GM21786 (cell line): ENCODE data around the gene RYR2.
"Not testable (repeated sequence)": the region's sequence is repeated elsewhere in the genome, so short reads cannot be mapped to it uniquely, and the experiment has no call there.

ENCODE experiments used
- ATAC-seq: cut with Tn5 transposase; IDR thresholded peaks from one replicate; pipeline ENCODE4 v1.9.1; 2021; ENCODE audit not compliant: unreplicated experiment

Gene RYR2

DNA sequence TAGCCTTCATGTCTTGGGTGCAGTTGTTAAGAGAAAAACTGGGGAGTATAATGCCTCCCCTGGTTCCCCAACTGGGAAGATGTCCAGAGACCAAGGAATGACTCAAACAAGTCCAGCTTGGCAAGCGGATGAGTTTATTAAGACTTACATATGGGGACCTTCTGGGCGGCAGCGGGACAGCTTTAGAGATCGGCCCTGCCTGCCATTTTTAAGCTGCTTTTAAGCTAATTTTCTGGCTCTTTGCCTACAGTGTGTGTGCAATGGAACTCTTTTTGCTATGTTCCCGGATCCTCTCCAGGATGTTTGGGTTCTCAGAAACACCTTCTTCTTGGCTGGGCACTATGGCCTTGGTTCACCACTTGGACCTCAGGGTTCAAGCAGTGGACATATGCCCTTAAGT, 99.5 kb downstream of the RYR2 start:
- no peak for ATAC-seq

- no peak for ATAC-seq
Observed at GRCh38 chr1:237145379-237146135, 103.6 kb downstream of the RYR2 start.

DNA sequence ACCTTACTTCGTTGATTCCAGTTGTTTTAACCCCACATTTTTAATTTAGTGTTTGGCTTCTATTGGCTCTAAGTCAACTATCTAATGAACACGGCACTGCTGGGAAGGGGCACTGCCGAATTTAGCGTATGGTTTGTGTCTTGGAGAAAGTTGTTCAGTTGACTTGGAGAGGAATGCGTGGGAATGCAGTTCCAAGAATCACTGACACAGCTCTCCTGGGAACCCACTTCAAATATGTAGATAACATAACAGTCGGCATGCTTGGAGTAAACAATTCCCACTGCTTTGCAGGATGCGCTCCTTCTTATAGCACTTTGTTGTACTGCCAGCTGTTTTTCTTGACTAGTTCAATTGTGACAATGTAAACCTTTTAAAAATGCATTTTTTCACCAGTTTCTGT, 104.3 kb downstream of the RYR2 start:
- ATAC-seq, result no peak

DNA sequence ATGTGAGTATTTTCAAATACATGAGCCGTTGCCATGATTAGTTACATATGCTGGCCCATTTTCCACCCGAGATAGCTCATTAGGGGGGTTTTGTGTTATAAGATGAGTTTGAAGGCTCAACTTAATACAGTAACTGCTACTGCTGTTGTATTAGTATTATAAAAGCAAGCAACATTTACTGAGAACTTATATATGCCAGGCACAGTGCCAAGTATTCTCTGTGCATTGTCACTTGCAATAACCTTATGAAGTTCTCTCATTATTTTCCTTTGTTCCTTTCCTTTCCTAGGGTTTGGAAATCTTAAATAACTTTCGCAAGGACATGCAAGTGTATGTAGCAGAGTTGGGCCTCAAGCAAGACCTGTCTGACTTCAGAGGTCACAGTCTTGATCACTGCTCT, 107.9 kb downstream of the RYR2 start:
- no peak for ATAC-seq

- not testable (repeated sequence) for ATAC-seq
Observed at GRCh38 chr1:237151979-237152378, 110.0 kb downstream of the RYR2 start.

- no peak for ATAC-seq
Observed at GRCh38 chr1:237152506-237153335, 110.7 kb downstream of the RYR2 start.

DNA sequence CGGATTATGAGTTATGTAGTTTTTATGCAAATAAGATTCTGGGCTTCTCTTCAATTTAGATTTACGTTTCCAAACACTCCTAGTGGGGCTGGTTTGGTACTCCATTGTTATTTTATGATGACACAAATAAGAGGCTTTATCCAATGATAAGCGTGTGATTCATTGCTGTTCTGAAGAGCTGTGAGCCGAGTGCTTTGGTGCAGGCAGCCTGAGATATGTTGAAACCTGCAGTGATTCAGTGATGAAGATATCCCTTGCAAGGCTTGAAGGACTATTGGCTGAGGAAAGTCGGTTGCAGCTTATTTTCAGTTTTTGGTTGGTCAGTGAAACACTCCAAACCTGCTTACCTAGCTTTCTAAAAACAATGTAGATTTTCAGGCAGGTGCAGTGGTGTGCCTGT, 112.2 kb downstream of the RYR2 start:
- no peak for ATAC-seq

DNA sequence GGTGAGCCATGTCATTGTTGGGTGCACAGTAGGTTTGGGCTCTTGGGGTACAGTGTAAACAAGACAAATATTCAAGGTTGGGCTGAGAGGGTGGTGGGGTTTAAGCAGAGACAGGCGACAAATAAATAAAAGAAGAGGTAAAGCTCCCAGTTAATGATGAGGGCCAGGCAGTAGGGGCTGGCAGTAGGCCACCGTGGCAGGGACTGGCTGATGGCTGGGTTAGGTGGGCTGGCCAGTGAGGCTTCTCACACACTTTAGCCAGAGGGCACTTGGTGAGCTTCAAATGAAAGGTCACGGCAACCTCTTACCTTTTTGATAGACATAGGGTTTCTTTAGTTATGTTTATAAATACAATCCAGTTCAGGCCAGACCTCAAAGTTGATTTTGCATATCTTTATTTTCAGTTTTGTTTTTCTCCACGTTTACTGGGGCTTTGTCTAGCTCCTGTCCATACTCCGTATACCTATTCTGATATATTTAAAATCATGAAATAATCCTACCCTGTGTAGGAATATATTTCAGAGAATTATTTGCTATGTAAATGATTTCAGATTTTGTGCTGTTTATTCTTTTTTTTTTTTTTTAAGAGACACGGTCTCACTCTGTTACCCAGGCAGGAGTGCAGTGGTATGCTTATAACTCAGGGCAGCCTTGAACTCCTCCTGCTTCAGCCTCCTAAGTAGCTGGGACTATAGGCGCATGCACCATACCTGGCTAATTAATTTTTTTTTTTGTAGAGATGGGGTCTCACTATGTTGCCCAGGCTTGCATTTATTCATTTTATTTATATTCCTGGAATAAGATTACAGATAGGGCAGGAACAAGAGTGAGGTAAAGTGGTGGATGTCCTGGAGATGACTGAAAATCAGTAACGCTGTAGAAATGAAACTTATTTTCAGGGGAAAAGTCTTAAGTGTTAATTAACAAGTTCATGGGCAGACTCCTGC, 122.7 kb downstream of the RYR2 start:
- ATAC-seq, result no peak

GRCh38 chr1:237166086-237166485, 124.1 kb downstream of the RYR2 start:
- no peak for ATAC-seq

DNA sequence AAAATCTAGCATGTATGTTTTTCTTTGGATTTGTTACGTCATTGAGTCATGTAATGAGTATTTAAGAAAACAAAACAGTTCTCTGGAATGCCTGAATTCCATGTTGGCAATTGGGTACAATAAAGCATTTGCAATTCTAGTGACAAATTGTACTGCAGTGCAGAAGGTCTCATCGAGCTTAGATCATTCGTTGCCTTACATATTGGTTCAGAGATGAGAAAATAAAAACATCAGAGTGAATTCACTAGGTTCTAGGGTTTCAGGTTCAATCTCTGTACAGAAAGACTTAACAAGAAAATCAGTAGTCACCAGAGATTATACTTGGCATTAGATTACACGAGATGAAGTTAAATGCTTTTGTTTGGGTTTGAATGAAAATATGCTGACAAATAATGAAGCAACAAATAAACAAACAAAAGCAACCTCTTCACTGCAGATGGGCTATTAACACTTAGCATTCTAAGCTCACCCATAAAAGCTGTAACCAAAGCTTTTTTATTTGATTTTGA, 124.7 kb downstream of the RYR2 start:
- no peak for ATAC-seq

GRCh38 chr1:237170149-237170548, 128.2 kb downstream of the RYR2 start:
- no peak for ATAC-seq

GRCh38 chr1:237171454-237172117, 129.6 kb downstream of the RYR2 start:
- no peak for ATAC-seq

DNA sequence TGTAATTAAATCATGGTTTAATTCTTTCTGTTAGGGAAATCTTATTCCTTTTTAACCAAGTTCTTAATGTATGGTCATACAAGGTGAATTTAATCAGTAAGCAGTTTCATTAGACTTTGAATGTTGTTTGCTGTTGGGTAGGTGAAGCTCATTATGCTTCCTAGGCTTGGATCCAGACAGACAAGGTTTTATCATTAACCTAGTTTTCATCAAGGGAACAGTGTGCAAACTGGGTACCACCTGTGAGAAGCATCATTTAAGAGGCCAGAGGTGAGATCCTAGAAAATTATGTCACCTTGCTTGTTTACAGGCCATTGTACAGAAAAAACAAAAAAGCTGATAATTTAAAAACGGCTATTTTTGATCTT, 130.1 kb downstream of the RYR2 start:
- ATAC-seq, result no peak

DNA sequence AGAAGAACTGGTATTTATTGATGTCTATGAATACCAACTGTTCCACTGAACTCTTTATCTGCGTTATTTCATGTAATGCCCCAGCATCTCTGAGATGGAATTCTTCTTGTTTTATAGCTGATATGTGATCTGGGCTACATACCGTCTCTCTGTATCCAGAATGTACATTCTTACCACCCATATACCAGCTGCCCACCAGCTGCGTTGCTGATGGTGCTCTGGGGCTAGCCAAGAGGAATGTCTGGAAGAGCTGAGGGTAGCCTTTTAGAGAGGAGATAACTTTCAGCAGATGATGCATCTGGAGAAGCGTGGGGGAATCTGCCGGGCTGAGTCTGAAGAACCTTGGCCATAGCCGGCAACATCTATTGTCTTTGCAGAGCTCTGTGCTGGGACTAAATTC, 137.5 kb downstream of the RYR2 start:
- ATAC-seq, result no peak

DNA sequence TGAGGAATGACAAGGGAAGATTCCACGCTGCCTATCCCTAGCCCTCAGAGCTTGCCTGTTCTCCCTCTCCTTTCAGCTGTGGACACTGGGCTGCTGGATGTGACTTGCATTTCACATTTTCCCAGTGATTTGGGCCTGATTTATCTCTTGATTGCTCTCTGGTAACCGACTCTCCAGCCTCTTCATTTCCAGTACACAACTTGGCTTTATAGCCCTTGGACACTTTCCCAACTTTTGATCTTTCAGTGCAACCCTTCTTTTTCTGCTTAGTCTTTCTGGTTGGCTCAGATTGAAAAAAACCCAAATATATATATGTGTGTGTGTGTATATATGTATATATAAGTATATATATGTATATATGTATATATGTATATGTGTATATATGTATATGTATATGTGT, 138.3 kb downstream of the RYR2 start:
- no peak for ATAC-seq

- no peak for ATAC-seq
Observed at GRCh38 chr1:237181743-237182317, 139.8 kb downstream of the RYR2 start.

DNA sequence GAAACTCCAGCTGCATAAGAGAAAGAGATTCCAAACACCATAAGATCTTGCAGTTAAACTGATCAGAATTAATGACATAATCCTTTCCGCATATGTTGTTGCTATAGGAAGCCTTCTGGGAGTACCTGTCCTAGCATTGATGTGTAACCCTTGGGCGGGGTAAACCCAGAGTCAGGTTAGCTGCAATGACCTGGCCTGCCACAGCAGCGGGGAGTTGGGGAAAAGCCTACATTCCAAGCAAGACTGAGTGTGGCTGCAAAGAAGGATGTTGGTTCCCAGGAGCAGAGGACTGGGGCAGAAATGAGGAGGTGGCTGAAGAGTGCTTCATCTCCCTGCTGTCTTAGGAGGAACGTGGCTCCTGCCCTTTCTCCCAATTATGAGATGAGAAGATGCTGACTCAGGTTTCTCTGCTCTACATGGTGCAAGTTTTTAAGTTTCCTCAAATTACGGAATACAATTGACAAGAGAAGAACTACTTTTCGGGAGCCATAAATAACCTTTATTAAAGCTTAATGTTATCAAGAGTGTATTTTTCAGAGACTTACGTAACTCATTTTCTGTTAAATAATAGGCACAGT, 142.1 kb downstream of the RYR2 start:
- no peak for ATAC-seq

DNA sequence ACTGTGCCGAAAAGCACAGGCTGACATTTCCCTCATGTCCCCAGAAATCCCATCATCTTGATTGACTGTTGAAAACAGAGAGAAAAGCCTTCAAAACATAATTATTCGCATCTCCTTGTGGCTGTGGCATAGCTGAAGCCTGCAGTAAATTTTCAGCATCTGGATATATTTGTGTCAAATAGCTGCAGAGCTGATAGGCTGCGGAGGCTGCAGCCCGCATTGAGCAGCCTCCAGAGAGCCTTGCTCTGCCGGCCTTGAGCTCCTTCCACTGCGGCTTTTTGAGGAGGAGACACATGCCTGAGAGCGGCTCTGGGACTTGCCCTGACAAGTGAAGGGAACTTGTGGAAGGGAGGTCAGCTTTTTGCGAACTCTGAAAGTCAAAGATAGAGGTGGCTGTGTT, 144.7 kb downstream of the RYR2 start:
- no peak for ATAC-seq

DNA sequence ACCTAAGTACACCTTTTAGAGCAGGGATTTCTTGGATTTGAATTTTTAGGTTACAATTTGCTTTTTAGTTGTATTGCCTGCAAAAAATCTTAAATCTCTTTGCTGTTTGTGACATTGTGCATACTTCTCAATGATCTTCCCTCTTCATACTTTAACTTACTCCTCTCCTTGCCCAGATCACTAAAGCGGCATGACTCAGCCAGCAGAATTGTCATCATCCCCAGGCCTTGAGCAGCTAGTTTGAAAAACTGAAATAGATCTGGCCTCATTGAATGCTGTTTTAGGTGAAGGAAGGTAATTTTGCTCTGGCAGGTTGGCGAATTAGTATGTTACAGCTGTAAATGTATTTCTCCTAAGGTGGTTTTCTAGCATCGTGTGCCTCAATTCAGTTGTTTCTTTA, 145.9 kb downstream of the RYR2 start:
- no peak for ATAC-seq

GRCh38 chr1:237191403-237191802, 149.4 kb downstream of the RYR2 start:
- ATAC-seq, result no peak
